T47D (cell line): ENCODE measurements around the gene CDCP1.
"Not testable (repeated sequence)": the region's sequence is repeated elsewhere in the genome, so short reads cannot be mapped to it uniquely, and the experiment has no call there.

Experiments used
- DNase-seq, 2 experiments: peaks; one replicate each; pipeline versions ENCODE4 v3.0.0 to v3.0.0-alpha.2; 2011 to 2012; ENCODE audit warnings: low read depth in 1 of 2, low spot score in 1 of 2
- JUND ChIP-seq: IDR thresholded peaks from 2 replicates; pipeline ENCODE4 v1.6.1; 2012; ENCODE audit warnings: low read depth
- in situ Hi-C: cut with HindIII; loops from 2 replicates; pipeline ENCODE4 v1.10.0; 2016; ENCODE audit warnings: low sequenced_read_pairs, low pct_unique_long_range_greater_than_20kb

The CDCP1 gene

DNA sequence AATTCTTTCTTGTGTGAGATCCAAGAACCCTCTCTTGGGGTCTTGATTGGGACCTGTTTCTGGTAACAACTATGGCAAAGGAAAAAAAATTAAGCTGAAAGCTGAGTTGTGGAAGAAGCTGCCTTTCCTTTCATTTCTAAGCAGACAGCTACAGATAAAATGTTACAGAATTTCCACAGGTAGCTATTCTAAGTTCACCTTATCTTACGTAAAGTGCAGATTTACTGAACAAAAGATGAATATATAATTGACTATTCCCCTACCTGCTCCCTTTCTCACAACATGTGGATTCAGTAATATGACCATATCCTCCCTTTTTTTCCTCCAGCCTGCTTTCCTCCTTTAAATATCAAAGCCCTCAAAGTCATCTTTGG is 83.5 kb downstream of the CDCP1 start:
- DNase-seq = no peak
- in situ Hi-C loops = no loop called here
- no peak for TF ChIP-seq JUND

DNA sequence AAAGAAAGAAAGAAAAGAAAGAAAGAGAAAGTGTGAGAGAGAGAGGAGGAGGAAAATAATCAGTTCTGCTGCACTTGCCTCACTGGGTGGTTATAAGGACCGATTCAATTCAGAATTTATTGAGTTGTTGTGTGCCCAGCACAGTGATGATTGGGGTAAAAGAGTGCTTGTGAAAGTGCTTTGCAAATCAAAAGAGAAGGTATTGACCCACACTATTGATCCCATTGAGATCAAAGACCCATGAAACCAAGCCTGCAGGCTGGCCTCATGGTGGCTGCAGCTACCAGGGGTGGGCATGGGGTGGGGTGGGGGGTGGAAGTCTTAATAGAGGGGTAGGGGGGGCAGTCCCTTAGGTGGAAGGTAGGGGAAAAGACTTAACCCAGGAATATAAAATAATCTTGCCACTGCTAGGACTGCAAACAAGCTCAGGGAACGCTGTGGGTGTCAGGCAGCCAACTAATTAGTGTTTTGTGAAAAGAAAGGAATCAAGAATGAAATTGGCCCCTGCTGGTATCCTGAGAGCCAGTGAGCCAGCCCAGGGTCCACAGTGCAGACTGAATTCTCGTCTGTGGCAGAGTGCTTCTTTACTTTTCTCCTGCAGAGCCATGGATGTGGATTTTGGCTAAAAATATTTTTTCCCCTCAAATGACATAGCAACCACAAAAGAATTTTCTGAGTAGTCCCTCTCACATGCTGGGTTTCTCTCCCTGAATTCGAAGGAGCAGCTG is 85.8 kb downstream of the CDCP1 start:
- in situ Hi-C loops = no loop called here
- TF ChIP-seq JUND = no peak
- DNase-seq = no peak

DNA sequence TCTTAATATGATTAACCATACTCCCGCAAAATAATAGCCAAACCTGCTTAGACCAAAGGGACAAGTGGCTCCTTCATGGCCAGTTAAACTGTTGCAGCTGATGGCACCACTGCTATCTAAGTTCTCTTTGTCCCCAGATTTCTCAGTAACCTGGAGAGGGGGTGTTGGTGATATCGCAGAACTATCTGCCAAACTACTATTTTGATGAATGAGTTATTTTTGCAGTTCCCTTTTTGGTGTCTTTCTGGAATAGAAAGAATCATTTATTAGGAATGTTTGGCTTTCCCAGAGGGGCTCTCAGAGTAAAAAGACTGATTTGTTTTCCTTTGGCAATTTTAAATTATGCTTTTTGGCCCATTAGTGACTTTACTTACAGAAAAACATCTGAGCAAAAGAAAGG is 87.0 kb downstream of the CDCP1 start:
- no peak for DNase-seq
- in situ Hi-C loops = no loop called here
- TF ChIP-seq JUND = no peak

DNA sequence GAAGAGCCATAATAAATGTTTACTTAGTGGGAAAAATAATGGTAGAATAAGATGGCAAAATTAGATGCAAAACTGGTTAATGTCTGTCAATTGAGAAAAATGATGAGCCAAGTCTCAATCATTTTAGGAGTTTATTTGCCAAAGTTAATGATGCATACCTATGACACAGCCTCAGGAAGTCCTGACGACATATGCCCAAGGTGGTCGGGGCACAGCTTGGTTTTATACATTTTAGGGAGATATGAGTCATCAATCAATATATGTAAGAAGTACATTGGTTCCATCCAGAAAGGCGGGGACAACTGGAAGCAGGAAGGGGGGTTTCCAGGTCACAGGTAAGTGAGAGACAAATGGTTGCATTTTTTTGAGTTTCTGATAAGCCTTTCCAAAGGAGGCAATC is 88.6 kb downstream of the CDCP1 start:
- no peak for TF ChIP-seq JUND
- in situ Hi-C loops = no loop called here
- no peak for DNase-seq

DNA sequence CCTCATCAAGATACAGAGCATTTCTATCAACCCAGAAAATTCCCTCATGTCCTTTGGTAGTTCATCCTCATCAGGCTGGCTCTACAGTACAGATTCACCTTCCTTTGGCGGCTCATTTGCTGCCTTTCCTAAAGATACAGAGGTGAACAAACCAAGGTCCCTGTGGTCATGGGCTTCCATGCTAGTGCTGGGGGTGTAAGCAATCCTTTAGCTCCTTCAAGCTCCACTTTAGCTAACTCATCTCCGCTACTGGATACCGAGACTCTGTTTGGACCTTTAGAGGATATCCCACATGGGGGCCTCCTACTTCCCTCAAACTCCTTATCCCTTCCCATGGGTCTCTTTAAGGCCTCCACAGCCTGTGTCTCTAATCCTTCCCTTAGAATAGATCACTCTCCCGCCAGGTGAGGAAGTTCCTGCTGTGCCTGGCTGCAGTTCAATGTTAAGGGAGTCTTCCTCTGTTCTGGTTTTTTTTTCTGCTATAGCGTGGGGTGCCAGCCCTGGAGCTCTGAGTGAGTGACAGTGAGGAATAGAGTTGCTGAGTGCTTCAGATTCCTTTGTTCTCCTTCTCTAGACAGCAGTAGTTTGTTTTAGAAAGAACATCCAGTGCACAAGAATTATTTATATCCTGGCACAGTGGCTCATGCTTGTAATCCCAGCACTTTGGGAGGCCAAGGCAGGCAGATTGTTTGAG is 89.4 kb downstream of the CDCP1 start:
- no peak for TF ChIP-seq JUND
- in situ Hi-C loops = no loop called here
- no peak for DNase-seq

DNA sequence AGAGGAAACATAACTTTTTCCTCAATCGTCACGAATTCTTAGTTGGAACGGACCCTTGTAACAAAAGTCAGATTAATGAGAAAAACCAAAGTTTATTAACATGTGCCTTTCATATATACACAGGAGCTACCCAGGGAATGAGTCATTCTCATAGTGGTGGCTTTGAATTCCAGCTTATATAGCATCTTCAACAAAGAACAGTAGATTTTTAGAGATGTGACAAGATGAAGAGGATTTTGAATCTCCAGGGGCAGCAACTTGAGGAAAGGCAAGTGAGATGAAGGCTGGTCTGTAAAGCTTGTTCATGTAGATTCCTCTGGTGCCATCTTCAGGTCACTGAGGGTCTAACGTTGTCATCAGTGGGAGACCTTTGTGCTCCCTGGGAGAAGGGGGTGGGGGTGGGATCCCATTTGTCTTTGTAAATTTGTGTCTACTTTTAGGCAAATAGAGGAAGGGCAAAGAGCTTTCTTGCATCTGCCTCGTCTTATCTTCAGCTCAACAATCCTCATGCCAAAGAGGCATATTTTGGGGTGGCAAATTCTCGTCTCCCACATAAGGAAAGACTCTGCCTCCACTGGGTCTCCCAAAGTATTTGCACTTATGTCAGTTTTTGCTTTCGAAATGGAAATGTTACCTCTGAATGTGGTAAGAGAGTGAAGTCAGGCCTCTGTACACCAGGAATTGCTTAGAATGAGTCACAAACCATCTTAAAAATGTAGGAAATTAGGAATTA is 90.6 kb downstream of the CDCP1 start:
- in situ Hi-C loops = no loop called here
- DNase-seq = peak in 1 of 2 experiments; percentile 36
- TF ChIP-seq JUND = no peak

DNA sequence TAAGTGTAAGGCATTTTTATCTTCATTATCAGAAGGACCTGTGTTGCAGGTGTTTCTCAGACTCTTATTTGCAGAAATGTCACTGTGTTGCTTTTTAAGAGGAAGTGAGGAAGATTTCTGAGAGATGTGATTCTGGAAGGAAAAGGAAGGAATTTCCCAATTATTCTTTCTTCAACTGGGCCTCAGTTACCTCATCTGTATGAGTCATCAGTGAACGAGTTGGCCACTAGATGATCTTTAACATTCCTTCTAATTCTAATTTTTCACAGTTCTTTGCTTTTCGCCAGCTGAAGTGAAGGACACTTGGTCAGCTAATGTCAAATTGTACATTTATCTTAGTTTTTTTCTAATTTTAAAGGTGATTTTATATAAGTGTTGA is 91.2 kb downstream of the CDCP1 start:
- no peak for TF ChIP-seq JUND
- in situ Hi-C loops = no loop called here
- DNase-seq = no peak

DNA sequence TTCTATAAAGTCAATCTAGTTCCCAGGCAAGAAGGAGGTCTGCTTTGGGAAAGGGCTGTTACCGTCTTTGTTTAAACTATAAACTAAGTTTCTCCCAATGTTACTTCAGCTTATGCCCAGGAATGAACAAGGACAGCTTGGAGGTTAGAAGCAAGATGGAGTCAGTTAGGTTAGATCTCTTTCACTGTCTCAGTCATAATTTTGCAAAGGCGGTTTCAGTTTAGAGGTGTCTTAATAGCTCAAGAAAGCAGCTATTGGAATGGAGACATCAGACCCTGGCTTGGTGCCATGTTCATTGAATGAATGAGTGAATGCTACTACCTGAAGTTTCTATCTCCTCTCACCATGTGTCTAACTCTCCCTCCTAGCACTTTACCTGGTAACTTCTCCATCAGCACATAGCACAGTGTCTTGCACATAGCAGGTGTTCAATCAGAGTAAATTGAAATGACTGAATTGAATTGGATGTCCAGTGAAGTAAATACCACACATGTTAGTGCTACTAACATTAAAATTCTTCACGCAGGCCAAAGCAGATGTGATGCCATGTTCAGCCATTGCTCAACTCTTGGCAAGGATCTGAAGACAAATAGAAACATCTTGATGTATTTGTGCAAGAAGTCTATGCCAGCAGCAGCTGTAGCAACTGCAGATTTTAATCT is 91.9 kb downstream of the CDCP1 start:
- DNase-seq = peak in 1 of 2 experiments; percentile 44
- in situ Hi-C loops = no loop called here
- no peak for TF ChIP-seq JUND

DNA sequence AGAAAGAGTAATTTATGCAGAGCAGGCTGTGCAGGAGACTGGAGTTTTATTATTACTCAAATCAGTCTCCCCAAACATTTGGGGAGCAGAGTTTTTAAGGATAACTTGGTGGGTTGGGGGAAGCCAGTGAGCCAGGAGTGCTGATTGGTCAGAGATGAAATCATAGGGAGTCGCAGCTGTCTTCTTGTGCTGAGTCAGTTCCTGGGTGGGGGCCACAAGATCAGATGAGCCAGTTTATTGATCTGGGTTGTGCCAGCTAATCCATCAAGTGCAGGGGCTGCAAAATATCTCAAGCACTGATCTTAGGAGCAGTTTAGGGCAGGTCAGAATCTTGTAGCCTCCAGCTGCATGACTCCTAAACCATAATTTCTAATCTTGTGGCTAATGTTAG is 92.4 kb downstream of the CDCP1 start:
- in situ Hi-C loops = not testable (repeated sequence)

DNA sequence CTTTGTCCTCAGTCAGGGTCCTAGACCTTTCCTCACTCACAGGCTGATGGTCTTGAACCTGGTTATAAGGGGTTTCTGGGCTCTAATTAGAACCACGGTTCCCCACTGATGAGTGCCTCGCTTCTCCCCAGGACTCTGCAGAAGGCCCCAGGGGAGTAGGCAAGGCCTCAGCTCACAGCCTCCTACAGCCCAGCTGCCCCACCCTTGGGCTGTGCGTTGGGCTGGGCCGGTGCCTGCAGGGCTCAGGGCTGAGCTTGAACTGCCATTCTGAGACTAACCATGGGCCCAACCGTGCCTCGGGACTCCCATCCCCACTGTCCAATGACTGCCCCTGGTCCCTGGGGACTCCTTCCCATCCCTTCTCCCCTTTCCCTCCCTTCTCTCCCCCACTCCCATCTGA is 94.5 kb downstream of the CDCP1 start:
- in situ Hi-C loops = no loop called here
- TF ChIP-seq JUND = no peak
- DNase-seq = no peak

More for the DNA sequence above, 92.4 kb downstream of the CDCP1 start:
- DNase-seq = not testable (repeated sequence)

DNA sequence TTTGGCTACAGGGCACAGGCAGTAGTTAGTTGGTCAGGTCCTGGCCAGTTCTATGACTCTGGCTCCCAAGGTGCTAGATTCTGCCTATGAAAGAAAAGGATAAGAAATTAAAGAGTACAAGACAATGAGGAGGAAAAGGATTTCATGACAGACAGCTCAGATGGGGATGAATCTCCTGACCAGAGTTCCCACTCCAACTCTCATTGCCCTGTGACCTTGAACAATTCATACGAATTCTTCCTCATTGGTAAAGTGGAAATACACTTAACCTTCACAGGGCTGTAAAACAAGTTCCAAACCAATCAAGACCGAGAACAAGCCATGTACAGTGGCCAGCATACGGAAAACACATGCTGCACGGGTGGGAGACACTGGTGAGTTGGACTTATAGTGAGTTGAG is 96.4 kb downstream of the CDCP1 start:
- DNase-seq = no peak
- in situ Hi-C loops = no loop called here
- TF ChIP-seq JUND = no peak

DNA sequence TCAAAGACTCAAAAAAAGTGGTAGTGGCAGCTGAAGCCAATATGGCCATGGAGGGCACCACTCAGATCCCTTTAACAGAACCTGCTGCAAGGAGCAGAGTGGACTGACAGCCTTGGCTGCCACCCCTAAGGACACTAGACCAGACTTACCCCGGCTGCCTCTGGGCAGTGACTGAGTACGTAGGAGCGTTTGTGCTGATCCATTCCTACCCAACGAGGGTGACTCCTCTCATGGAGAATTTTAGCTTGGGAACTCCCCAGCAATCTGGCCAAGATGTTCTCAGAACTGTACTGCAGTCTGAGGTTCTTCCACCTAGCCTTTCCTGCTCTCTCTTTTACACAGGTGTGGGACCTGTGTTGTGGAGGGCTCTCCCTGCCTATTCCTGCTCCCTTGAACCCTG is 97.9 kb downstream of the CDCP1 start:
- in situ Hi-C loops = no loop called here
- DNase-seq = no peak
- TF ChIP-seq JUND = no peak
